K562 treated with DMSO at 1 percent for 4 hours (cell line): Measurements from ENCODE around the gene BIN2. TPM values are rescaled to one million over a fixed set of nuclear protein-coding genes. Genes with fewer than 3 reads are reported as not detected.

Experiments
- total RNA-seq: library from RNA; unstranded; fragments of 300-600 nt; gene quantifications from 2 replicates; pipeline ENCODE4 v1.2.3, GENCODE V29; 2022; ENCODE audit not compliant: insufficient read depth

Gene BIN2
- not detected in 2 replicates for total RNA-seq

GRCh38 chr12:51323966-51324895, at the start of gene BIN2:
Gene BIN2 (minus strand): TSS chr12:51324174. CDS start chr12:51324102, 72 bp downstream.

DNA sequence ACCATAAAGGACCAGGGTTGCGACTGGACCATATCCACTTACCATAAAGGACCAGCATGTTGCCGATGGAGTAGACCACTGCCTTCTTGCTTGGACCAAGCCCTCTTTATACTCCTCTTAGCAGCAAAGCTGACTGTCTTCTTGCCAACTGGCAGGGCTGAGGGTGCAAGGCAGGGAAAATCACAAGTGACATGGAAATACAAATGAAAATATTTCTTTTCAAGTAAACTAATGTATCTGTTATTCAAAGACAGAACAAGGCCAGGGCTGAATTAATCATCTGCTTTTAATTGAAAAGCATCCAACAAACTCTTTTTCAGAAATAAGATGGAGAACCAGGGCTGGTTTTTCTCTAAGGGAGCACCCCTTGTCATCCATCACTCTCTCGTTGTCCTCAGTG, 22.6 kb upstream of the BIN2 start, which contains the start of gene CELA1:
TSS of gene CELA1 (minus strand) at position 99 of the 400 bp plus-strand sequence. CDS start at position 58, 41 bp downstream.

GRCh38 chr12:51270067-51270950, 53.7 kb downstream of the BIN2 start, which contains the start of gene SMAGP:
Gene SMAGP (minus strand): TSS chr12:51270415. CDS start chr12:51269278, 1,137 bp downstream.

DNA sequence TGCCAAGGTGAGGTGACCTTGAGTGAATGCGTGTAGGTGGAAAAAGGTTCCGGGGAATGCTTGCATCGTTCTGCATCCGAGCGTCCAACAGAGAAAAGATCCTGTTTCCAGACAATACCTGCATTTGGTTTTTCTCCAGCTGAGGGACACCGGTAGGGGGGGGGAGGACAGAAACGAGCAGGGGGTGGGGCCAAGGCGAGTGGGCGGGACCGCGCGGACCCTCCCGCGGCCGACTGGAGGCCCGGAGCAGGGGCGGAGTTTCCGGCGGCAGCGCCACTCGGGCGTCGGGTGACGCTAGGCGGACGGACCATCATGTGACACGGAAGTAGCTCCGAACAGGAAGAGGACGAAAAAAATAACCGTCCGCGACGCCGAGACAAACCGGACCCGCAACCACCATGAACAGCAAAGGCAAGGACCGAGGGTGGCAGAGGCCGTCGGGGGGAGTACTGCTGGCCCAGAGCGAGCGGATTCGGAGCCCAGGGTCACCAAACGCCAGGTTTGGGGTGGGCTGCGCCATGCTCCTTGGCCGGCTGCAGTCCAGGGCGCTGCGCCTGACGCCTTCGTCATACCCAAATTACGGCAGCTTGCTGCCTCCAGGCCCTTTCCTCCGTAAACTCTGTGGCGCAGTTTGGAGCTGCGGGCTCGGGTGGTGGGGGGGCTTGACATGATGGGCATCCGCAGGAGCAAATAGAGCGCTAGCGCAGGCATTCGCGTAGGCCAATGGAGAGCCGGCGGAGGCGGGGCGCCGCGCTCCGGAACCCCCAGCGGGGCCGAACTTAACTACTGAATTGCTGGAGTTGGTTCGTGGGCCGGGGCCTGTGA, 85.3 kb downstream of the BIN2 start, which contains the start of gene DAZAP2:
TSS of gene DAZAP2 (plus strand) at position 317 of the 825 bp plus-strand sequence. CDS start at position 399, 82 bp downstream.

Other genes starting within 250 kb of the BIN2 start
- 22.2 and 26.0 TPM in 2 replicates for gene CSRNP2, start 240.6 kb downstream of the BIN2 start, total RNA-seq
- gene TFCP2, start 151.0 kb downstream of the BIN2 start, total RNA-seq, result 14.8 and 15.7 TPM in 2 replicates
- 2.5 and 24.9 TPM in 2 replicates for gene POU6F1, start 106.1 kb downstream of the BIN2 start, total RNA-seq
- gene DAZAP2, start 85.3 kb downstream of the BIN2 start, total RNA-seq, result 310 and 324 TPM in 2 replicates
- gene SMAGP, start 53.8 kb downstream of the BIN2 start, total RNA-seq, result 17.6 and 18.2 TPM in 2 replicates
- gene CELA1, start 22.5 kb upstream of the BIN2 start, total RNA-seq, result not detected in 2 replicates
- gene GALNT6, start 67.2 kb upstream of the BIN2 start, total RNA-seq, result 6.2 and 9.6 TPM in 2 replicates
- not detected in 2 replicates for gene SLC4A8, start 100.7 kb upstream of the BIN2 start, total RNA-seq